Skeletal muscle satellite cell (primary cell): ENCODE data around the gene ATG101.
"Not testable (repeated sequence)": the region's sequence is repeated elsewhere in the genome, so short reads cannot be mapped to it uniquely, and the experiment has no call there.

ENCODE experiments used
- H3K27me3 ChIP-seq: 2 replicates; pipeline ENCODE4 v1.7.0; 2013; ENCODE audit warnings: low read length; ENCODE audit not compliant: control insufficient read depth, insufficient read depth
- H3K36me3 ChIP-seq: 2 replicates; pipeline ENCODE4 v1.7.0; 2013; ENCODE audit warnings: mild to moderate bottlenecking, control low read depth, low read length; ENCODE audit not compliant: insufficient read depth
- H3K4me1 ChIP-seq: 2 replicates; pipeline ENCODE4 v1.7.0; 2013; ENCODE audit warnings: low read length; ENCODE audit not compliant: control insufficient read depth, insufficient read depth
- H3K4me2 ChIP-seq: 2 replicates; pipeline ENCODE4 v1.7.0; 2013; ENCODE audit warnings: mild to moderate bottlenecking, low read length
- H3K4me3 ChIP-seq: 2 replicates; pipeline ENCODE4 v1.7.0; 2013; ENCODE audit warnings: low read length
- H3K9ac ChIP-seq: 2 replicates; pipeline ENCODE4 v1.7.0; 2013; ENCODE audit warnings: mild to moderate bottlenecking, low read depth, low read length, moderate library complexity
- H3K9me3 ChIP-seq: replicated peaks from 2 replicates; pipeline ENCODE4 v1.7.0; 2013; ENCODE audit warnings: mild to moderate bottlenecking, control low read depth, low read length

The ATG101 gene

DNA sequence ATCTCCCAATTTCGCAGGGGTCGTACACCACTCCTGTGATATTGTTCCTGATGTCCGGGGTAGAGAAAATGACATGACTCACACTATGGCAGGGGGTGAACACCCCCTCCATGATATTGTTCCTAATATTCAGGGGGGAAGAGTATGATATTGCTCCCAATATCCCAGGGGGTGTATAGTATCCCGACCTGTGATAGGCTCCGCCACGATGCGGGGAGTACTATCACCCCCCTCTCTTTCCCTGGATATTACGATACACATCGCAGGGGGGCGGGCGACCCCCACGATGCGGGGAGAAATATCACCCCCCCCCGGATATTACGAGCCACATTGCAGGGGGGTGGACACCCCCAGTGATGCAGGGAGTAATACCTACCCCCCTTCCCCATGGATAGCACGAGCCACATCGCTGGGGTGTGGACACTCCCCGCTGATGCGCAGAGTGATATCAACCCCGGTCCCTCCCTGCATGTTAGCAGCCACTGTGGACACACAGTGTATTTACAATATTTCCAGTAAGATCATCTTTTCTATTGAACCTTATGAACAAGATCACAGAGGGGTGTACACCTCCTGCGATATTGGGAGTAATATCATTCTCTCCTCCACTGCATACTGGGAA is 27.4 kb downstream of the ATG101 start:
- Histone ChIP-seq H3K27me3 (peaks cover 26% of the 10 kb centered on the region), H3K4me3 (no peak overlapping the region), H3K4me2 (no peak overlapping the region), H3K9me3 (no peaks in the 10 kb centered on the region), H3K9ac (no peak overlapping the region), H3K36me3 (no peaks in the 10 kb centered on the region), H3K4me1 (no peaks in the 10 kb centered on the region)

DNA sequence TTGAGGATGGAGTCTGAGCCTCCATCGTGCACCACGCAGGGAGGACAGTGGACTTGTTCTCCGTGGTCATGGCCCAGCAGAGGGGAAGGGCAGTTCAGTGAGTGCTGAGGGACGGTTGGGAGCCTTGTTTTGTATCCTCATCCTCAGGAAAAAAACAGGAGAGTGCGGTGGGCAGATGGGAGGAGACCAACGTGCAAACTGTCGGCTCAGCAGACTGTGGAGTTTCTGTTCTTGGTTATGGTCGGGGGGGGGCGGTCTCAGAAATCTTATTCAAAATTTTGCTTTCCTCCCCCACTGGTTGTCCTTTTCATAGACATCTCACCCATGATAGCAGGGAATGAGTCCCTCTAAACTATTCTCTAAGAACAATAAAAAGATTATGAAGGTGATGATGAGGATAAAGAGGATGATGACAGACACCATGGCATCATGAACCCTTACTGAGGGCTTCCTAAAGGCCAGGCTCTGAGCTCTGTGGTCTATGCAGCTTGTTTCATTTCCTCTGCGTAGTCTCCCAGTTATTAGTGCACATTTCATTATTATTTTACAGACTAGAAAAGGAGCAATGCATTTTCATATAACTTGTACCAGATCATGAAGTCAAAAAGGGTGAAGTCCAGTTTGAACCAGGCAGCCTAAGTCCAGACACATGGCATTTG is 34.8 kb downstream of the ATG101 start:
- not testable (repeated sequence) for H3K4me3 ChIP-seq, H3K4me1 ChIP-seq, H3K36me3 ChIP-seq, H3K4me2 ChIP-seq, H3K9ac ChIP-seq, H3K9me3 ChIP-seq
- peaks cover 11% of the 10 kb centered on the region for H3K27me3 ChIP-seq

DNA sequence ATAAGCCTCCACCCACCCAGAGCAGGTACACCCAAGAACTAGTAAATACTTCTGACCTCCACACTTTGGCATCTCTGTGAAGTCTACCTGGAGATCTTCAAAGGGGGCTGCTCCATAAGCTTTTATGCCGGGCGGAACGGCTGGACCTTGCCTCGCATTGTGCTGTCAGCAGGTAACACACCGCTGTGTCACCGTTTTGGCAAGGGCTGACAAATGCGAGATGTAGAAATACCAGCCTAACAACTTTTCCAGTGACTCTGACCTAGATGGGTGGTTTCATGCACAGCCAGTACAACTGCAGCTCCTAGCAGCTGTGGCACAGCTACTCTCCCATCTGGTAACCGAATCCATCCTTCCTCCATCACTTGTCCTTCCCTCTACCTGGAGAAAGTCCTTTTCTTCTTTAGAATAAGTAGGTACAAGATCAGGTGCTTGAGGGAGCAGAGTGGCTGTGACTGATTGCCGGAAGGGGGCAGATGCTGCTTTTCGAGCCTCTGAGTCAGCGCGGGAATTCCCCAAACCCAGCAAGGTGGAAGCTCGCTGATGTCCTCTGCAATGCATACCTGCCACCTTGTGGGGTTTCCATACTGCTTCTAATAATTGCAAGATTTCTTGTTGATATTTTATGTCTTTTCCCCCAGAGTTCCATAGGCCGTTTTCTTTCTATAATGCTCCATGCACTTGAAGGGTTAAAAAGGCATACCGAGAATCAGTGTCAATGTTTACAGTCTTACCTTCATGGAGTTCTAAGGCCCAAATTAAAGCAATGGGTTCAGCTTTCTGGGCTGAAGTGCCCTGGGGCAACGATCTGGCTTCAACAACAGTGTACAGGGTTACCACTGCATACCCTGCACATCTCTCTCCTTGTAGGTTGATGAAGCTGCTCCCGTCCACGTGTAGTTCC is 46.7 kb downstream of the ATG101 start:
- not testable (repeated sequence) for H3K9ac ChIP-seq, H3K9me3 ChIP-seq, H3K36me3 ChIP-seq, H3K4me1 ChIP-seq, H3K27me3 ChIP-seq, H3K4me3 ChIP-seq, H3K4me2 ChIP-seq

DNA sequence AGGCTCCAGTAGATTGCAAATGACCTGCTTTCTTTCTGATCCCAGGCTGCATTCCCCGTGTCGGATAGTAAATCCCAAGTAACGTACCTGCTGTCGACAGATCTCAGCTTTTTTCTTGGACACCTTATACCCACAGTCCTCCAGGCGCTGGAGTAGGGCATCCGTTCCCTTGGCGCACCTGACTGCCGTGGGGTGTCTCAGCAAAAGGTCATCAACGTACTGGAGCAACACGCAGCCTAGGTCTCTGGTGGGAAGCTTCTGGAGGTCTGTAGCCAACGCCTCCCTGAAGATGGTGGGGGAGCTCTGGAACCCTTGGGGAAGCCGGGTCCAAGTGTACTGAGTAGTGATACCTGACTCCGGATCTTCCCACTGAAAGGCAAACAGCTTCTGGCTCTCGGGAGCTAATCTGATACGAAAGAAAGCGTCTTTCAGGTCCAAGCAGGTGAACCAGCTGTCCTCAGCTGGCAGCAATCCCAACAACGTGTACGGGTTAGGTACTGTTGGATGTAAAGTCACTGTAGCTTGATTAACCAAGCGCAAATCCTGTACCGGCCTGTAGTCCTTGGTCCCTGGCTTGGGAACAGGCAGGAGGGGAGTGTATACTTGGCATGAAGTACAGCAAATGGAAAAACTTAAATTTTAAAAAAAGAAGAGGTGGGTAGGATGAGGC is 48.2 kb downstream of the ATG101 start:
- H3K27me3 ChIP-seq, H3K36me3 ChIP-seq, H3K4me3 ChIP-seq, H3K9ac ChIP-seq, H3K4me2 ChIP-seq, H3K4me1 ChIP-seq, H3K9me3 ChIP-seq: not testable (repeated sequence)

DNA sequence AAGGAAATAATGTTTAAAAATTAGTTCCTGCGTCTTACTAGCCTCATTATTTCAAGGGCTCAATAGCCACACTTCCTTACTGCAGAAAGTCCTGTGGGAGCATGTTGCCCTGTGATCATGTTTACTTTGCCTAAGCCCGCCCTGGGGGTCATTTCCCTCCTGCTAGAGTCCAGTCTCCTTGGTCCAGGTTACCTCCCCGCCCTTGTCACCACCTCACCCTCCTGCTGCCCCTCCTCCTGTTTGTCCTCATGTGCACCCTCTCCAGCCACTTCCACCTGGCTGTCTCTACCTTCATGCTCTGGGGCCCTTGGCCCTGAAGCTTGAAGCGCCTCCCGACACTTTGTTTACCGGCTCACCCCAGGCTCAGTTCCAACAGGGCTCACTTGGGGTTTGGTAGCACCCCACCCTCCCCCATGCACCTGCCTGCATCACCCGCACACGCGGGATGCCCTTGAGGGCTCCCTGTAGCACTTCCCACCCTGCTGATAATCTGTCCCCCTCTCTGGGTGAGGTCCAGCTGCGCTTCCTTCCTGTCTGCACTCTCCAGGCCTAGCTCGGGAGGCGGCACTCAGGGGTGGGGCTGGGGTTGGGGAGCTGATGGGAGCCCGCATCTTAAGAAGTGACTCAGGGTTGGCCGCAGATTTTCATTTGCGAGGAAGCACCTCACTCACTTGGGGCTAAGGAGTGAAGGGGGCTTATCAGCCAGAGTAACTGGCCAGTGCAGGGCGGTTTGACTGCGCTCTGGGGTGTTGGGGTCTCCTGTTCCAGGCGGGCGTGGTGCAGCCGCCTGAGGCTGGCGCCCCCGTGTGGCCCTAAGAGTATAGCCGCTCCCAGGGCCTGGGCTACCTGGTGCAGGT is 49.8 kb downstream of the ATG101 start:
- no peaks in the 10 kb centered on the region for H3K9me3 ChIP-seq
- peaks cover 12% of the 10 kb centered on the region for H3K27me3 ChIP-seq
- no peaks in the 10 kb centered on the region for H3K4me1 ChIP-seq
- H3K36me3 ChIP-seq = no peaks in the 10 kb centered on the region
- no peak overlapping the region for H3K4me3 ChIP-seq
- no peak overlapping the region for H3K9ac ChIP-seq
- no peak overlapping the region for H3K4me2 ChIP-seq

DNA sequence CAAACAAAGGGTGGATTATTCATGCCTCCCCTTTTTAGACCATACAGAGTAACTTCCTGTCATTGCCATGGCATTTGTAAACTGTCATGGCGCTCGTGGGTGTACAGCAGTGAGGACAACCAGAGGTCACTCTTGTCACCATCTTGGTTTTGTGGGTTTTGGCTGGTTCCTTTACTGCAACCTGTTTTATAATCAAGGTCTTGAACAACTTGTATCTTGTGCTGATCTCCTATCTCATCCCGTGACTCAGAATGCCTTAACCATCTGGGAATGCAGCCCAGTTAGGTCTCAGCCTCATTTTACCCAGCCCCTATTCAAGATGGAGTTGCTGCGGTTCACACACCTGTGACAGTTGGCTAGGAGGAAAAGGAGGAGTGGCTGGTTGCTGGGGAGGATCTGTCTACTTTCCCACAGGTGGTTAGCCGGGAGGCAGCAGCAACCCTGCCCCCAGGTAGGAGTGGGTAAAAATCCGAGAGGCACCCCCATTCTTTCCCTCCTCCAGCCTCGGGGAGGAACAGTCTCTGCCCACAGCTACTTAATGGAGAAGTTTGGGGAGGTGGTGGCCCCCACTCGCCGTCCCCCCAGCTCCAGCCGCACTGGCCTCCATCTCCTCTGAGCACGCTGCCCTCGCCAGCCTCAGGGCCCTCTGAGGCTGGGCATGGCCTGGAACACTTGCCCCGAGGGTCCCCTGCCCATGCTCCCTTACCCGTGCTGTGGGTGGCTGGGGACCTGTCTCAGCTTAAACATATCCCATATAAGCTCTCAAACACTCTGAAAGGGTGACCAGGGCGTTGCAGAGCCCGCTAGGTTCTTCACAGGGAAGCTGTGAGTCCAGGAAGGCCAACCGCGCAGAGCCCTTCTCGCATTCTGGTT is 51.4 kb downstream of the ATG101 start:
- Histone ChIP-seq H3K4me1 (no peaks in the 10 kb centered on the region), H3K36me3 (no peaks in the 10 kb centered on the region), H3K27me3 (peaks cover 22% of the 10 kb centered on the region), H3K9ac (no peak overlapping the region), H3K9me3 (no peaks in the 10 kb centered on the region), H3K4me3 (no peak overlapping the region), H3K4me2 (no peak overlapping the region)

DNA sequence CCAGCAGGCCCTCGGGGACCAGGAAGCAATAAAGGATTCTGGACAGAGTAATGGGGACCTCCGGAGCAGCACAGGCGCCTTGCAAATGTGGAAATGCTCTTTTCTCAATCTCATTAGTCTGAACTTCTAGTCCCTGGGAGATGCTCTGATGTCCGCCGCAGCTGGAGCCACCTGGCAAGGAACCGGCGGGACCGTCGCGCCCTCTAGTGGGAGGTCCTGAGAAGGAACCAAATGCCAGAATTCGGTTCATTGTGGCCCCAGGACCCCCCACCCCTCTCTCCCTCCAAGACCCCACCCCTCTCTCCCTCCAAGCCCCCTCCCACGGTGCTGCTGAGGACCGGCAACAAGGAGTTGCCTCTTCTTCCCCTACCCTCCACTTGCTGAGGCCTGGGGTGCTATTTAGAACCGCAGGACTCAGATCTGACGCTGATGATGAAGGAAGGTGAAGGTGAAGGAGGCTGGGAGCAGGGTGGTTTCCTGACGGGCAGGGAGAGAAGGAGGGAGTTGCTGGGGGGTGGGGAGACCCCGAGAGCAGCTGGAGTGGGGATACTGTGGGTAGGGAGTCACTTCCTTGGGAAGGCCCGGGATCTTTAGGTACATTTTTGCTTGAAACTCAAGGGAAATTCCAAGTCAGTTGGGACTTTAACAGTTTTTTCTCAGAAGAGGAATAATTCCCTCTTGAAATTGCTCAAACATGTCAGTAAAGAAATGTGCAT is 52.2 kb downstream of the ATG101 start:
- no peak overlapping the region for H3K9ac ChIP-seq
- peaks cover 25% of the 10 kb centered on the region for H3K27me3 ChIP-seq
- no peaks in the 10 kb centered on the region for H3K4me1 ChIP-seq
- no peaks in the 10 kb centered on the region for H3K36me3 ChIP-seq
- H3K4me3 ChIP-seq = no peak overlapping the region
- no peaks in the 10 kb centered on the region for H3K9me3 ChIP-seq
- no peak overlapping the region for H3K4me2 ChIP-seq

DNA sequence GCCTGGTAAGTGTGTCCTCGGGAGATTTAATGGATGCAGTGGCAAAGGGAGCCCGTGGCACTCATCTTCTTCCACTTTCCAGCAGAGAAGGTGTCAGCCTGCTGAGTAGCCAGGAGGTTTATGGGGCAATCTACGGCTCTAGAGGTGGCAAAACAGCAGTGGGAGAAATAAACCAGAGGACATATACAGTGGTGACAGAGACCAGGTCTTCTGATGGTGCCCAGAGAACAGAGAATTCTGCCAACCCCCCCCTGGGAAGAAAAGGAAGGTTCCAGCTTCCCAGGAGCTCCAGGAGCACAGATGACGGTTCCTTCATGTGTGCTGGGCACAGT is 52.7 kb downstream of the ATG101 start:
- H3K4me3 ChIP-seq = no peak overlapping the region
- H3K9ac ChIP-seq = no peak overlapping the region
- no peaks in the 10 kb centered on the region for H3K4me1 ChIP-seq
- H3K9me3 ChIP-seq = no peaks in the 10 kb centered on the region
- no peak overlapping the region for H3K4me2 ChIP-seq
- H3K27me3 ChIP-seq = peaks cover 28% of the 10 kb centered on the region
- no peaks in the 10 kb centered on the region for H3K36me3 ChIP-seq

DNA sequence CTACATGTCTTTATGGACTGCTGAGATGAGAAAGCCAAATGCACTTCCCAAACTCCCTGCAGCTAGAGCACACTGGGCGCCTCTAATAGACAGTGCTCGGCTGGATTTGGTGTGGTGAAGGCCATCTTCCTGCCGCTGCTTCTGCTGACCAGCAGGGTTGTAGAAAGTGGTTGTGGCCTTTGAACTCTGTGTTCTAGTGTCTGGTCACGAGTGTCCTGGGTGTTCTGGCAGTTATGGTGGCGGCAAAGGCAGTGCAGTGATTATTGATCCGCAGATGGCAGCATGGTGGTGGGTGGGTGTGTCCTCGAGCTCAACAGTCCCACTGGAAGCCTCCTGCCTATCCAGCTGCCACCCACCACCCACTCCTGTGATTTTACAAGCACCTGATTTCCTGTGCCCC is 53.1 kb downstream of the ATG101 start:
- no peak overlapping the region for H3K9ac ChIP-seq
- H3K27me3 ChIP-seq = peaks cover 25% of the 10 kb centered on the region
- H3K4me3 ChIP-seq = no peak overlapping the region
- no peaks in the 10 kb centered on the region for H3K36me3 ChIP-seq
- no peaks in the 10 kb centered on the region for H3K4me1 ChIP-seq
- H3K4me2 ChIP-seq = no peak overlapping the region
- H3K9me3 ChIP-seq = no peaks in the 10 kb centered on the region
